DND-41 (cell line): Measurements from ENCODE around the gene ZP1.
A peak's percentile ranks its signal among the peaks of the same experiment; 100 is the strongest.

ENCODE experiments used
- ATAC-seq: fragments of 200-7000 bp; cut with Tn5 transposase; 3 replicates; pipeline ENCODE4 v1.9.1; 2021; ENCODE audit warnings: low read depth; ENCODE audit not compliant: insufficient read depth
- DNase-seq: peaks from one replicate; pipeline ENCODE4 v3.0.0-alpha.2; 2020
- H2AFZ ChIP-seq: 2 replicates; pipeline ENCODE4 v1.6.0; 2012; ENCODE audit warnings: low read depth, low read length
- H3K27ac ChIP-seq: 2 replicates; pipeline ENCODE4 v1.5.1; 2012; ENCODE audit warnings: low read length, inconsistent platforms
- H3K27me3 ChIP-seq: fragments of 200-600 bp; sonication (generic); 2 replicates; pipeline ENCODE4 v1.6.0; 2012; ENCODE audit warnings: low read length, mild to moderate bottlenecking, inconsistent platforms; ENCODE audit not compliant: insufficient read depth, poor library complexity
- H3K36me3 ChIP-seq: 2 replicates; pipeline ENCODE4 v1.5.1; 2012; ENCODE audit warnings: low read length, inconsistent platforms; ENCODE audit not compliant: insufficient read depth
- H3K4me1 ChIP-seq: 2 replicates; pipeline ENCODE4 v1.5.1; 2012; ENCODE audit warnings: mild to moderate bottlenecking, low read length; ENCODE audit not compliant: insufficient read depth
- H3K4me2 ChIP-seq: 2 replicates; pipeline ENCODE4 v1.6.0; 2012; ENCODE audit warnings: mild to moderate bottlenecking, moderate library complexity, low read length, inconsistent platforms; ENCODE audit not compliant: insufficient read depth
- H3K4me3 ChIP-seq, 2 experiments: fragments of 200-600 bp in 1 of 2; shearing (Covaris generic) in 1 of 2; 2 replicates each; pipeline ENCODE4 v1.5.1; 2012 to 2016; ENCODE audit warnings: inconsistent platforms in 2 of 2, low read length in 2 of 2, mild to moderate bottlenecking in 2 of 2, low read depth in 1 of 2, moderate library complexity in 1 of 2
- H3K79me2 ChIP-seq: 2 replicates; pipeline ENCODE4 v1.6.0; 2012; ENCODE audit warnings: low read length, inconsistent platforms; ENCODE audit not compliant: insufficient read depth
- H3K9ac ChIP-seq: 2 replicates; pipeline ENCODE4 v1.6.0; 2012; ENCODE audit warnings: low read depth, mild to moderate bottlenecking, inconsistent platforms, low read length, moderate library complexity
- H3K9me3 ChIP-seq: 2 replicates; pipeline ENCODE4 v1.5.1; 2012; ENCODE audit warnings: low read length, moderate library complexity, mild to moderate bottlenecking, inconsistent platforms; ENCODE audit not compliant: insufficient read depth, severe bottlenecking
- H4K20me1 ChIP-seq: 2 replicates; pipeline ENCODE4 v1.6.0; 2012; ENCODE audit warnings: low read length; ENCODE audit not compliant: insufficient read depth
- EZH2 ChIP-seq: IDR thresholded peaks from 3 replicates; pipeline ENCODE4 v1.6.1; 2012; ENCODE audit warnings: borderline replicate concordance, low read depth, mild to moderate bottlenecking, moderate library complexity, low read length, inconsistent platforms; ENCODE audit not compliant: severe bottlenecking
- TF ChIP-seq, protein P1 (sequence below): IDR thresholded peaks from 2 replicates; pipeline ENCODE4 v1.5.1; 2012; ENCODE audit warnings: borderline replicate concordance, low read length, moderate library complexity, mild to moderate bottlenecking; ENCODE audit not compliant: poor library complexity, severe bottlenecking; ENCODE audit errors: extremely low read depth

The ZP1 gene

DNA sequence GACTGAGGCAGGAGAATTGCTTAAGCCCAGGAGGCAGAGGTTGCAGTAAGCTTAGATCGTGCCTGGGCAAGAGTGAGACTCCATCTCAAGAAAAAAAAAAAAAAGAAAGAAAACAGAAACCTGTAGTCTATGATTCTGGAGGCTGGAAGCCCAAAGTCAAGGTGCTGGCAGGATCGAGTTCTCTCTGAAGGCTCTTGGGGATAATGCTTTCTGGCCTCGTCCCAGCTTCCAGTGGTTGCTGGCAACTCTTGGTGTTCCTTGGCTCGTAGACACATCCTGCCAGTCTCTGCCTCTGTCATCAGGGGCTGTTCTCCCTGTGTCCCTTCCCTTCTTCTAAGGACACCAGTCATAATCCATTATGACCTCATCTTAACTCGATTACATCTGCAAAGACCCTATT is 42.2 kb upstream of the ZP1 start:
- Histone ChIP-seq H4K20me1 (no peaks in the 10 kb centered on the region), H3K9ac (no peak overlapping the region), H3K36me3 (no peaks in the 10 kb centered on the region), H3K9me3 (no peaks in the 10 kb centered on the region), H3K27ac (no peak overlapping the region), H3K79me2 (no peaks in the 10 kb centered on the region), H3K4me3 (no peak overlapping the region), H3K4me2 (no peak overlapping the region), H2AFZ (no peak overlapping the region), H3K4me1 (peaks cover 19% of the 10 kb centered on the region), H3K27me3 (no peaks in the 10 kb centered on the region)
- DNase-seq (no peak), ATAC-seq (no peak)
- no peak for TF ChIP-seq EZH2
- TF ChIP-seq, protein P1, sequence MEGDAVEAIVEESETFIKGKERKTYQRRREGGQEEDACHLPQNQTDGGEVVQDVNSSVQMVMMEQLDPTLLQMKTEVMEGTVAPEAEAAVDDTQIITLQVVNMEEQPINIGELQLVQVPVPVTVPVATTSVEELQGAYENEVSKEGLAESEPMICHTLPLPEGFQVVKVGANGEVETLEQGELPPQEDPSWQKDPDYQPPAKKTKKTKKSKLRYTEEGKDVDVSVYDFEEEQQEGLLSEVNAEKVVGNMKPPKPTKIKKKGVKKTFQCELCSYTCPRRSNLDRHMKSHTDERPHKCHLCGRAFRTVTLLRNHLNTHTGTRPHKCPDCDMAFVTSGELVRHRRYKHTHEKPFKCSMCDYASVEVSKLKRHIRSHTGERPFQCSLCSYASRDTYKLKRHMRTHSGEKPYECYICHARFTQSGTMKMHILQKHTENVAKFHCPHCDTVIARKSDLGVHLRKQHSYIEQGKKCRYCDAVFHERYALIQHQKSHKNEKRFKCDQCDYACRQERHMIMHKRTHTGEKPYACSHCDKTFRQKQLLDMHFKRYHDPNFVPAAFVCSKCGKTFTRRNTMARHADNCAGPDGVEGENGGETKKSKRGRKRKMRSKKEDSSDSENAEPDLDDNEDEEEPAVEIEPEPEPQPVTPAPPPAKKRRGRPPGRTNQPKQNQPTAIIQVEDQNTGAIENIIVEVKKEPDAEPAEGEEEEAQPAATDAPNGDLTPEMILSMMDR: no peak

DNA sequence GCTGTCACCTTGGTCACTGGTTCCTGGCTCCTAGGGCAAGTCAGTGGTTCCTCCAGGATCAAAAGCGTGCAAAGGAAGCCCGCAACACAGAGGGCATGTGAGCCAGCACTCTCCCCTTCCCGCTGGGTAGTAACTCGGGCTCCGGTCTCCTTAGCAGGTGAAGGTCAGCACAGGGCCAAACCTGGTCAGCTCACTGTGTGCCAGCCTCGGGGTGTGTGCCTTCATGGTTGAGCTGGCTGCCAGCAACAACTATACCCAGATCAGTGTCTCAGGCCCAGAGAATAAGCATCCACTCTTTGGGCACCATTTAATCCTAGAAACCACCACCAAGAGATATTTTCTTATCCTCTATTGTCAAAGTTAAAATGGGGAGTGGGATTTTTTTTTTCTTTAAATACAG is 41.6 kb upstream of the ZP1 start:
- H3K9ac ChIP-seq: no peak overlapping the region
- TF ChIP-seq EZH2: no peak
- TF ChIP-seq, protein P1: no peak
- no peaks in the 10 kb centered on the region for H3K27me3 ChIP-seq

DNA sequence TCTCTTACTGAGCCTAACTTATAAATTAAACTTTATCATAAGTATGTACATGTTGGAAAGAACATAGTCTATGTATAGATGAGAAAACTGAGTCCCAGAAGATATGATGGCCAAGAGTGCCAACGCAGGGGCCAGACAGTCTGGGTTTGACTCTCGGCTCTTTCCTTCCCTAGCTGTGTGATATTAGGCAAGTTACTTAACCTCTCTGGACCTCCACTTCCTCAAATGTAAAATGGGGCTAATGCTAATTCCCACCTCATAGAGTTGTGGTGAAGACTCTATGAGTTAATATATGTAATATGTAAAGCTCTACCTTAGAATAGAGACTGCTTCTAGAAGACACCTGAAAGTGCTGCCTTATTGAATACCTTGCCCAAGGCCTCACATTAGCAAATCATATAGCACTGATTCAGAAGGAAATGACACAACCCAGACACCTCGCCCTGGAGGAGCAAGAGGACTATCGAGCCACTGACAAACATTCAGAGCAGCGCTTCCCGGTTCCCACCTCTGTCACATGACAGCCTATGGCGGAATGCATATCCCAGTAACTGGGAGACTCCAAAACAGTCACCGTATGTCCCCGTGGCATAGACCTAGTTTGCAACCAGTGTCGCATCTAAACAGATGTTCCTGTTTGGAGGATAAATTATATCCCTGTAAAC is 36.7 kb upstream of the ZP1 start:
- ATAC-seq: peak; percentile 20; the same call in 2 of the 3 replicates

More for the DNA sequence above, 41.6 kb upstream of the ZP1 start:
- DNase-seq: no peak
- Histone ChIP-seq H3K4me3 (no peak overlapping the region), H2AFZ (no peak overlapping the region), H3K36me3 (no peaks in the 10 kb centered on the region), H4K20me1 (no peaks in the 10 kb centered on the region), H3K9me3 (no peaks in the 10 kb centered on the region), H3K4me2 (no peak overlapping the region), H3K79me2 (no peaks in the 10 kb centered on the region), H3K4me1 (peaks cover 19% of the 10 kb centered on the region), H3K27ac (no peak overlapping the region)
- no peak for ATAC-seq

More for the DNA sequence above, 36.7 kb upstream of the ZP1 start:
- Histone ChIP-seq H3K9ac (no peak overlapping the region), H3K4me3 (no peak overlapping the region), H4K20me1 (no peaks in the 10 kb centered on the region), H3K9me3 (no peaks in the 10 kb centered on the region), H3K79me2 (no peaks in the 10 kb centered on the region), H3K27me3 (no peaks in the 10 kb centered on the region), H3K36me3 (no peaks in the 10 kb centered on the region), H2AFZ (no peak overlapping the region), H3K4me1 (peaks cover 13% of the 10 kb centered on the region; the same call in 1 of the 2 replicates), H3K27ac (no peak overlapping the region), H3K4me2 (no peak overlapping the region)
- no peak for TF ChIP-seq EZH2
- TF ChIP-seq, protein P1: no peak
- DNase-seq: no peak
